B cell (primary cell): ENCODE measurements around the gene CADPS. TPM values are rescaled to one million over a fixed set of nuclear protein-coding genes. Genes with fewer than 3 reads are reported as not detected.

Source experiments
- ATAC-seq: fragments of 200-7000 bp; cut with Tn5 transposase; one replicate; pipeline ENCODE4 v1.10.0; 2021; ENCODE audit warnings: low read depth, mild to moderate bottlenecking, moderate number of reproducible peaks, moderate library complexity
- CTCF ChIA-PET: fragments of 350-600 bp; sonication (Branson Sonifier 250); formaldehyde crosslinking; loops from one replicate; lab custom pipeline; 2021; ENCODE audit warnings: antibody characterized with exemption, inconsistent platforms; lab: Charles Lee
- POLR2A ChIA-PET: fragments of 350-600 bp; sonication (Branson Sonifier 250); formaldehyde crosslinking; loops from one replicate; lab custom pipeline; 2021; ENCODE audit warnings: antibody characterized with exemption; lab: Charles Lee
- DNase-seq: peaks from one replicate; pipeline ENCODE4 v3.0.0; 2013
- H2AFZ ChIP-seq: 2 replicates; pipeline ENCODE4 v1.6.1; 2012; ENCODE audit warnings: mild to moderate bottlenecking, low read depth, low read length; ENCODE audit not compliant: insufficient read depth, poor library complexity, severe bottlenecking
- H3K27ac ChIP-seq, 2 donors: 1 replicate in 1 of 2; 2 replicates in 1 of 2; pipeline ENCODE4 v1.5.1; 2012 to 2013; ENCODE audit warnings: low read length in 2 of 2, mild to moderate bottlenecking in 2 of 2, moderate library complexity in 1 of 2
- H3K27me3 ChIP-seq, 4 experiments: fragments of 200-600 bp in 1 of 4; sonication (generic) in 1 of 4; replicated peaks in 1 of 4; 1 replicate in 2 of 4; 2 replicates in 2 of 4; pipeline versions ENCODE4 v1.6.1 to v1.7.0; 2013 to 2016; ENCODE audit warnings: low read length in 3 of 4, mild to moderate bottlenecking in 2 of 4, mixed read lengths in 1 of 4, moderate library complexity in 1 of 4; ENCODE audit not compliant: insufficient read depth in 4 of 4, control insufficient read depth in 3 of 4; ENCODE audit errors: control extremely low read depth in 1 of 4
- H3K36me3 ChIP-seq, 2 experiments: replicated peaks in 1 of 2; 1 replicate in 1 of 2; 2 replicates in 1 of 2; pipeline versions ENCODE4 v1.6.1 to v1.7.1; 2013; ENCODE audit warnings: low read length in 1 of 2; ENCODE audit not compliant: insufficient read depth in 2 of 2, control insufficient read depth in 1 of 2; ENCODE audit errors: control extremely low read depth in 1 of 2, extremely low read depth in 1 of 2
- H3K4me1 ChIP-seq, 2 donors: fragments of 200-600 bp in 1 of 2; sonication (generic) in 1 of 2; 1 replicate in 1 of 2; 2 replicates in 1 of 2; pipeline versions ENCODE4 v1.5.1 to v1.6.1; 2013 to 2017; ENCODE audit warnings: low read length in 2 of 2; ENCODE audit not compliant: control insufficient read depth in 2 of 2, insufficient read depth in 2 of 2
- H3K4me2 ChIP-seq: replicated peaks from 2 replicates; pipeline ENCODE3; 2012; ENCODE audit warnings: mild to moderate bottlenecking, low read depth, low read length; ENCODE audit not compliant: poor library complexity, severe bottlenecking
- H3K4me3 ChIP-seq, 5 experiments: fragments of 200-600 bp in 1 of 5; sonication (generic) in 1 of 5; 1 replicate in 3 of 5; 2 replicates in 2 of 5; pipeline versions ENCODE4 v1.5.1 to v1.7.0; 2011 to 2016; ENCODE audit warnings: low read length in 4 of 5, mild to moderate bottlenecking in 4 of 5, low read depth in 2 of 5, control low read depth in 1 of 5, moderate library complexity in 1 of 5; ENCODE audit not compliant: insufficient read depth in 1 of 5; ENCODE audit errors: control extremely low read depth in 1 of 5, extremely low read depth in 1 of 5
- H3K79me2 ChIP-seq: fragments of 200-600 bp; sonication (generic); one replicate; pipeline ENCODE4 v1.6.0; 2016; ENCODE audit warnings: low read length; ENCODE audit not compliant: control insufficient read depth, insufficient read depth
- H3K9ac ChIP-seq: fragments of 200-600 bp; sonication (generic); 2 replicates; pipeline ENCODE4 v1.6.1; 2017; ENCODE audit warnings: mild to moderate bottlenecking, low read length, moderate library complexity
- H3K9me3 ChIP-seq, 3 donors: one replicate each; pipeline versions ENCODE4 v1.6.1 to v1.7.1; 2013; ENCODE audit warnings: low read length in 2 of 3; ENCODE audit not compliant: control insufficient read depth in 2 of 3, insufficient read depth in 1 of 3; ENCODE audit errors: control extremely low read depth in 1 of 3
- H4K20me1 ChIP-seq: 2 replicates; pipeline ENCODE4 v1.6.0; 2012; ENCODE audit warnings: mild to moderate bottlenecking, low read length; ENCODE audit not compliant: insufficient read depth, control insufficient read depth, poor library complexity, severe bottlenecking
- H3K27ac Mint-ChIP-seq: one replicate; pipeline ENCODE4 v1.8.0; 2021; ENCODE audit warnings: mixed read lengths
- H3K27me3 Mint-ChIP-seq: one replicate; pipeline ENCODE4 v1.8.0; 2021; ENCODE audit warnings: mixed read lengths
- H3K4me1 Mint-ChIP-seq: one replicate; pipeline ENCODE4 v1.8.0; 2021; ENCODE audit warnings: mixed read lengths
- H3K4me3 Mint-ChIP-seq: one replicate; pipeline ENCODE4 v1.8.0; 2021; ENCODE audit warnings: mixed read lengths
- H3K9me3 Mint-ChIP-seq: one replicate; pipeline ENCODE4 v1.8.0; 2022; ENCODE audit warnings: mixed read lengths; ENCODE audit not compliant: insufficient read depth
- CTCF ChIP-seq: fragments of 200-600 bp; IDR thresholded peaks from one replicate; pipeline ENCODE4 v1.8.0; 2022; ENCODE audit warnings: antibody characterized with exemption, mild to moderate bottlenecking
- EZH2 ChIP-seq: IDR thresholded peaks from 2 replicates; pipeline ENCODE4 v1.6.1; 2012; ENCODE audit warnings: borderline replicate concordance, low read depth, mild to moderate bottlenecking, moderate library complexity, low read length; ENCODE audit not compliant: insufficient read depth, poor library complexity, severe bottlenecking
- WGBS: methylation state at CpG from one replicate; pipeline ENCODE4 v1.1.5; 2013; ENCODE audit warnings: missing lambda C conversion rate; ENCODE audit not compliant: insufficient coverage; 5-methylcytosine and 5-hydroxymethylcytosine counted together
- intact Hi-C: fragments of 100-400 bp; cut with micrococcal nuclease; formaldehyde crosslinking; loops from one replicate; pipeline ENCODE4 v1.10.0; 2022
- polyA plus RNA-seq: library from polyadenylated mRNA; depleted of rRNA; stranded (reverse); fragments of >200 nt; gene quantifications from 2 replicates; pipeline ENCODE4 v1.2.3, GENCODE V29; 2012
- total RNA-seq, 2 donors: library from RNA; stranded (reverse); fragments of 120-200 nt in 1 of 2; gene quantifications; 1 replicate in 1 of 2; 2 replicates in 1 of 2; pipeline versions ENCODE4 v1.2.3 to v1.2.4, GENCODE V29; 2013 to 2022

Gene CADPS
- total and polyA plus RNA-seq, 2 donors (not counting 1 experiment from before 2014, with no cell fraction given): 0.16 to 0.22 TPM

GRCh38 chr3:62919784-62920465, 44.7 kb upstream of the CADPS start:
- H3K36me3 ChIP-seq: no peaks in the 10 kb centered on the region
- Mint-ChIP-seq H3K4me1 (no peaks in the 10 kb centered on the region), H3K9me3 (no peaks in the 10 kb centered on the region), H3K27ac (no peak overlapping the region), H3K4me3 (no peak overlapping the region), H3K27me3 (no peaks in the 10 kb centered on the region)
- H3K9me3 ChIP-seq: no peaks in the 10 kb centered on the region
- H3K79me2 ChIP-seq: no peaks in the 10 kb centered on the region
- H3K9ac ChIP-seq: no peak overlapping the region
- no peak for ATAC-seq
- intact Hi-C loops: no loop called here
- no peak for DNase-seq
- H2AFZ ChIP-seq: no peak overlapping the region
- no peaks in the 10 kb centered on the region for H3K27me3 ChIP-seq
- H4K20me1 ChIP-seq: no peaks in the 10 kb centered on the region
- H3K4me2 ChIP-seq: no peak overlapping the region
- no peak overlapping the region for H3K4me3 ChIP-seq
- no peaks in the 10 kb centered on the region for H3K4me1 ChIP-seq
- 14% methylated on average over 1 of the region's 7 CpGs for whole genome bisulfite sequencing
- ChIA-PET CTCF (interaction anchor here (1.0 kb wide), 1 partner anchor 9 kb away, joined by 3 read pairs; no protein-coding TSS in a partner anchor), POLR2A (no interaction called here)
- H3K27ac ChIP-seq: no peak overlapping the region
- TF ChIP-seq CTCF: no peak
- no peak for TF ChIP-seq EZH2

- WGBS: no CpG with 5 or more reads among the region's 2 CpGs
- Histone ChIP-seq H3K9ac (no peak overlapping the region), H3K4me3 (no peak overlapping the region), H3K9me3 (no peaks in the 10 kb centered on the region), H3K27me3 (no peaks in the 10 kb centered on the region), H4K20me1 (no peaks in the 10 kb centered on the region), H3K36me3 (no peaks in the 10 kb centered on the region), H3K4me1 (no peaks in the 10 kb centered on the region), H3K27ac (no peak overlapping the region), H2AFZ (no peak overlapping the region), H3K4me2 (no peak overlapping the region), H3K79me2 (no peaks in the 10 kb centered on the region)
- Mint-ChIP-seq H3K4me3 (no peak overlapping the region), H3K27me3 (no peaks in the 10 kb centered on the region), H3K9me3 (no peaks in the 10 kb centered on the region), H3K27ac (no peak overlapping the region), H3K4me1 (no peaks in the 10 kb centered on the region)
- intact Hi-C loops: no loop called here
- ATAC-seq (no peak), DNase-seq (no peak)
- CTCF ChIA-PET: no interaction called here
- TF ChIP-seq EZH2: no peak
- no peak for TF ChIP-seq CTCF
- POLR2A ChIA-PET: no interaction called here
These were observed 43.6 kb upstream of the CADPS start for GRCh38 chr3:62918777-62919176.
